GM18951 (cell line): ENCODE measurements around the gene MYO16.

Experiments
- POLR2A ChIP-seq: IDR thresholded peaks from 4 replicates; pipeline ENCODE4 v1.6.1; 2011; ENCODE audit warnings: mild to moderate bottlenecking; ENCODE audit not compliant: insufficient read length, insufficient read depth; ENCODE audit errors: extremely low read depth
- in situ Hi-C: fragments of 300-500 bp; cut with MboI; formaldehyde crosslinking; loops from one replicate; pipeline ENCODE4 v1.12.0; 2022; ENCODE audit warnings: low sequenced_read_pairs, mixed read lengths, inconsistent platforms; ENCODE audit not compliant: unreplicated experiment

The MYO16 gene

GRCh38 chr13:108676620-108677019, 47.2 kb downstream of the MYO16 start:
- in situ Hi-C loops: no loop called here
- no peak for TF ChIP-seq POLR2A

- no peak for TF ChIP-seq POLR2A
- in situ Hi-C loops: no loop called here
These were observed 48.4 kb downstream of the MYO16 start for GRCh38 chr13:108677806-108678205.

GRCh38 chr13:108680011-108680410, 50.6 kb downstream of the MYO16 start:
- in situ Hi-C loops: no loop called here
- TF ChIP-seq POLR2A: no peak

- in situ Hi-C loops: no loop called here
- no peak for TF ChIP-seq POLR2A
These were observed 52.7 kb downstream of the MYO16 start for GRCh38 chr13:108681986-108682575.

GRCh38 chr13:108682714-108683113, 53.3 kb downstream of the MYO16 start:
- in situ Hi-C loops: no loop called here
- no peak for TF ChIP-seq POLR2A

- in situ Hi-C loops: no loop called here
These were observed 56.6 kb downstream of the MYO16 start for GRCh38 chr13:108686027-108686426.

GRCh38 chr13:108690726-108691125, 61.3 kb downstream of the MYO16 start:
- no peak for TF ChIP-seq POLR2A
- in situ Hi-C loops: no loop called here

More at GRCh38 chr13:108686027-108686426, 56.6 kb downstream of the MYO16 start:
- no peak for TF ChIP-seq POLR2A

GRCh38 chr13:108700422-108701170, 71.2 kb downstream of the MYO16 start:
- TF ChIP-seq POLR2A: no peak
- in situ Hi-C loops: no loop called here

- no peak for TF ChIP-seq POLR2A
- in situ Hi-C loops: no loop called here
These were observed 72.8 kb downstream of the MYO16 start for GRCh38 chr13:108702171-108702570.

- in situ Hi-C loops: no loop called here
- TF ChIP-seq POLR2A: no peak
These were observed 75.6 kb downstream of the MYO16 start for GRCh38 chr13:108705031-108705430.

- TF ChIP-seq POLR2A: no peak
- in situ Hi-C loops: no loop called here
These were observed 78.2 kb downstream of the MYO16 start for GRCh38 chr13:108707584-108707983.

GRCh38 chr13:108708921-108709320, 79.5 kb downstream of the MYO16 start:
- TF ChIP-seq POLR2A: no peak
- in situ Hi-C loops: no loop called here

GRCh38 chr13:108711386-108711785, 82.0 kb downstream of the MYO16 start:
- no peak for TF ChIP-seq POLR2A

GRCh38 chr13:108725471-108725870, 96.1 kb downstream of the MYO16 start:
- in situ Hi-C loops: no loop called here
- no peak for TF ChIP-seq POLR2A

More at GRCh38 chr13:108711386-108711785, 82.0 kb downstream of the MYO16 start:
- in situ Hi-C loops: no loop called here
